Measurements from ENCODE around the gene KPNB1.

GRCh38 chr17:47694581-47695428 lies 45.1 kb downstream of the KPNB1 start:
- TF ChIP-seq EZH2phosphoT487 (IDR thresholded peaks at IDR 0.05; ENCODE audit: insufficient read depth, low read depth) (no peak), EZH2 (IDR thresholded peaks at IDR 0.05; ENCODE audit: insufficient read depth, poor library complexity, severe bottlenecking) (no peak)
